H1 (cell line): ENCODE measurements around the gene DYDC2. TPM values are rescaled to one million over a fixed set of nuclear protein-coding genes. Genes with fewer than 3 reads are reported as not detected.

Source experiments
- CTCF ChIA-PET: fragments of 300-600 bp; sonication (Branson Sonifier 250); formaldehyde crosslinking; loops from one replicate; lab custom pipeline; 2021; ENCODE audit not compliant: partially characterized antibody; lab: Charles Lee
- POLR2A ChIA-PET: fragments of 300-600 bp; sonication (Branson Sonifier 250); formaldehyde crosslinking; loops from one replicate; lab custom pipeline; 2021; ENCODE audit warnings: inconsistent platforms; ENCODE audit not compliant: partially characterized antibody; lab: Charles Lee
- DNase-seq, 2 experiments: peaks; one replicate each; pipeline versions ENCODE4 v3.0.0 to v3.0.0-alpha.2; 2010 to 2022; ENCODE audit warnings: low spot score in 2 of 2, low read depth in 1 of 2, mixed read lengths in 1 of 2
- FAIRE-seq: peaks from 2 replicates; lab custom pipeline; 2011; peaks lifted over from hg19 to GRCh38; lab: Jason Lieb, UNC
- H2AFZ ChIP-seq: 2 replicates; pipeline ENCODE4 v1.8.1; 2012; ENCODE audit warnings: low read length, inconsistent platforms
- H2AK5ac ChIP-seq: 2 replicates; pipeline ENCODE4 v1.6.1; 2013; ENCODE audit warnings: low read depth, low read length
- H2BK120ac ChIP-seq: replicated peaks from 2 replicates; pipeline ENCODE3; 2013; ENCODE audit warnings: low read depth, low read length, inconsistent platforms
- H2BK12ac ChIP-seq: 2 replicates; pipeline ENCODE4 v1.6.1; 2013; ENCODE audit warnings: low read depth, low read length
- H2BK15ac ChIP-seq: 2 replicates; pipeline ENCODE4 v1.6.1; 2013; ENCODE audit warnings: low read length
- H2BK20ac ChIP-seq: 2 replicates; pipeline ENCODE4 v1.6.1; 2013; ENCODE audit warnings: low read length
- H2BK5ac ChIP-seq: 2 replicates; pipeline ENCODE4 v1.6.1; 2013; ENCODE audit warnings: low read depth, low read length
- H3K14ac ChIP-seq: 2 replicates; pipeline ENCODE4 v1.6.1; 2013; ENCODE audit warnings: inconsistent platforms; ENCODE audit not compliant: insufficient read length
- H3K18ac ChIP-seq: 2 replicates; pipeline ENCODE4 v1.6.1; 2013; ENCODE audit warnings: low read length; ENCODE audit errors: extremely low read depth
- H3K23ac ChIP-seq: 2 replicates; pipeline ENCODE4 v1.6.1; 2013; ENCODE audit warnings: inconsistent platforms; ENCODE audit not compliant: insufficient read length
- H3K23me2 ChIP-seq: 2 replicates; pipeline ENCODE4 v1.6.1; 2013; ENCODE audit warnings: low read depth, low read length
- H3K27ac ChIP-seq: 2 replicates; pipeline ENCODE4 v1.6.1; 2011; ENCODE audit warnings: low read depth, low read length, inconsistent platforms
- H3K27me3 ChIP-seq, 4 experiments: replicated peaks in 1 of 4; 1 replicate in 1 of 4; 2 replicates in 3 of 4; pipeline versions ENCODE4 v1.6.1 to v1.8.1; 2011 to 2013; ENCODE audit warnings: low read length in 3 of 4, mild to moderate bottlenecking in 3 of 4, inconsistent platforms in 2 of 4, mixed read lengths in 2 of 4, moderate library complexity in 1 of 4; ENCODE audit not compliant: control insufficient read depth in 3 of 4, insufficient read depth in 3 of 4; ENCODE audit errors: extremely low read depth in 1 of 4
- H3K36me3 ChIP-seq, 4 experiments: 2 replicates each; pipeline versions ENCODE4 v1.6.1 to v1.8.1; 2011 to 2013; ENCODE audit warnings: mild to moderate bottlenecking in 4 of 4, low read length in 3 of 4, moderate library complexity in 2 of 4, control low read depth in 1 of 4, inconsistent platforms in 1 of 4; ENCODE audit not compliant: insufficient read depth in 4 of 4, control insufficient read depth in 2 of 4
- H3K4ac ChIP-seq: replicated peaks from 2 replicates; pipeline ENCODE3; 2013; ENCODE audit warnings: low read length, low read depth, mixed read lengths, inconsistent platforms; ENCODE audit not compliant: insufficient read length
- H3K4me1 ChIP-seq, 4 experiments: replicated peaks in 1 of 4; 1 replicate in 1 of 4; 2 replicates in 3 of 4; pipeline versions ENCODE4 v1.6.1 to v1.8.1; 2011 to 2013; ENCODE audit warnings: low read length in 3 of 4, inconsistent platforms in 2 of 4, mixed read lengths in 1 of 4; ENCODE audit not compliant: insufficient read depth in 4 of 4, control insufficient read depth in 3 of 4
- H3K4me2 ChIP-seq, 2 experiments: 2 replicates each; pipeline versions ENCODE4 v1.6.1 to v1.8.1; 2011 to 2013; ENCODE audit warnings: low read depth in 2 of 2, low read length in 2 of 2, control low read depth in 1 of 2, inconsistent platforms in 1 of 2, mild to moderate bottlenecking in 1 of 2; ENCODE audit not compliant: insufficient read depth in 1 of 2
- H3K4me3 ChIP-seq, 4 experiments: fragments of 200-600, 300-600 bp in 1 of 4; sonication (generic), shearing (Covaris generic), sonication (Bioruptor Twin) in 1 of 4; 2 replicates each; pipeline versions ENCODE4 v1.5.1 to v1.8.1; 2011 to 2016; ENCODE audit warnings: low read length in 4 of 4, low read depth in 3 of 4, control low read depth in 2 of 4, inconsistent platforms in 2 of 4, mild to moderate bottlenecking in 2 of 4, mixed read lengths in 1 of 4, moderate library complexity in 1 of 4; ENCODE audit not compliant: insufficient read depth in 2 of 4; ENCODE audit errors: extremely low read depth in 1 of 4
- H3K56ac ChIP-seq: replicated peaks from 2 replicates; pipeline ENCODE3; 2013; ENCODE audit warnings: low read depth, mild to moderate bottlenecking, mixed read lengths, low read length, inconsistent platforms; ENCODE audit not compliant: insufficient read length
- H3K79me1 ChIP-seq: 2 replicates; pipeline ENCODE4 v1.6.1; 2013; ENCODE audit warnings: low read depth, low read length, control low read depth
- H3K79me2 ChIP-seq, 2 experiments: 2 replicates each; pipeline versions ENCODE4 v1.6.1 to v1.8.1; 2012 to 2013; ENCODE audit warnings: low read length in 2 of 2, mild to moderate bottlenecking in 2 of 2, inconsistent platforms in 1 of 2; ENCODE audit not compliant: insufficient read depth in 2 of 2, control insufficient read depth in 1 of 2
- H3K9ac ChIP-seq, 4 experiments: replicated peaks in 1 of 4; 1 replicate in 1 of 4; 2 replicates in 3 of 4; pipeline versions ENCODE4 v1.6.1 to v1.8.1; 2011 to 2013; ENCODE audit warnings: low read depth in 3 of 4, low read length in 3 of 4, control low read depth in 2 of 4, mild to moderate bottlenecking in 2 of 4, moderate library complexity in 2 of 4, inconsistent platforms in 1 of 4; ENCODE audit errors: extremely low read depth in 1 of 4
- H3K9me3 ChIP-seq, 2 experiments: 2 replicates each; pipeline versions ENCODE4 v1.6.1 to v1.8.1; 2012 to 2013; ENCODE audit warnings: mild to moderate bottlenecking in 2 of 2, moderate library complexity in 2 of 2, control low read depth in 1 of 2, inconsistent platforms in 1 of 2, low read depth in 1 of 2, low read length in 1 of 2, mixed read lengths in 1 of 2; ENCODE audit not compliant: insufficient read depth in 2 of 2
- H4K20me1 ChIP-seq, 2 experiments: replicated peaks in 1 of 2; 2 replicates each; pipeline versions ENCODE3 to v1.8.1; 2011 to 2013; ENCODE audit warnings: inconsistent platforms in 2 of 2, low read length in 2 of 2, mild to moderate bottlenecking in 1 of 2; ENCODE audit not compliant: insufficient read depth in 2 of 2, control insufficient read depth in 1 of 2
- H4K5ac ChIP-seq: 2 replicates; pipeline ENCODE4 v1.6.1; 2013; ENCODE audit warnings: low read length, low read depth, mixed read lengths, inconsistent platforms; ENCODE audit not compliant: insufficient read length
- H4K8ac ChIP-seq: 2 replicates; pipeline ENCODE4 v1.8.0; 2013; ENCODE audit warnings: mild to moderate bottlenecking, moderate library complexity, low read length, inconsistent platforms; ENCODE audit not compliant: insufficient read depth; ENCODE audit errors: extremely low read depth
- H4K91ac ChIP-seq: replicated peaks from 2 replicates; pipeline ENCODE3; 2013; ENCODE audit warnings: low read length, mixed read lengths, inconsistent platforms; ENCODE audit not compliant: insufficient read length
- ASH2L ChIP-seq: fragments of 200-600, 300-600 bp; sonication (generic); IDR thresholded peaks from one replicate; pipeline ENCODE4 v1.7.1; 2017; ENCODE audit warnings: low read length
- CREB1 ChIP-seq: IDR thresholded peaks from 2 replicates; pipeline ENCODE4 v1.6.1; 2012; ENCODE audit warnings: inconsistent platforms
- EP300 ChIP-seq, 2 experiments: IDR thresholded peaks; 1 replicate in 1 of 2; 2 replicates in 1 of 2; pipeline ENCODE4 v1.6.1; 2011 to 2012; ENCODE audit warnings: low read depth in 2 of 2, low read length in 2 of 2, mild to moderate bottlenecking in 2 of 2, borderline replicate concordance in 1 of 2, inconsistent platforms in 1 of 2, moderate library complexity in 1 of 2
- GABPA ChIP-seq: IDR thresholded peaks from 2 replicates; pipeline ENCODE4 v1.6.1; 2011; ENCODE audit warnings: mild to moderate bottlenecking, low read length, moderate library complexity, borderline replicate concordance; ENCODE audit not compliant: insufficient read depth
- KDM1A ChIP-seq: fragments of 200-600, 300-600 bp; sonication (generic); IDR thresholded peaks from 2 replicates; pipeline ENCODE4 v1.7.1; 2016; ENCODE audit warnings: mild to moderate bottlenecking, low read length, borderline replicate concordance
- MAFK ChIP-seq: IDR thresholded peaks from 2 replicates; pipeline ENCODE4 v1.6.1; 2012; ENCODE audit warnings: low read depth, mild to moderate bottlenecking, improper control_type of control experiment, low read length
- NANOG ChIP-seq: IDR thresholded peaks from 2 replicates; pipeline ENCODE4 v1.6.1; 2011; ENCODE audit warnings: low read length, low read depth, mild to moderate bottlenecking, inconsistent platforms; ENCODE audit not compliant: insufficient read depth, poor library complexity, severe bottlenecking
- SIN3A ChIP-seq, 2 experiments: IDR thresholded peaks in 1 of 2; conservative IDR thresholded peaks in 1 of 2; 2 replicates each; pipeline ENCODE4 v1.6.1; 2011 to 2012; ENCODE audit warnings: low read length in 2 of 2, improper control_type of control experiment in 1 of 2, low read depth in 1 of 2, mild to moderate bottlenecking in 1 of 2
- TAF7 ChIP-seq: optimal IDR thresholded peaks from 2 replicates; pipeline ENCODE3; 2011; ENCODE audit warnings: low read depth, mild to moderate bottlenecking, inconsistent platforms, low read length, moderate library complexity, borderline replicate concordance
- TBP ChIP-seq: IDR thresholded peaks from 2 replicates; pipeline ENCODE4 v1.6.1; 2011; ENCODE audit warnings: low read depth, low read length, improper control_type of control experiment
- TCF12 ChIP-seq: IDR thresholded peaks from 2 replicates; pipeline ENCODE4 v1.6.1; 2011; ENCODE audit warnings: low read depth, mild to moderate bottlenecking, low read length
- YY1 ChIP-seq: IDR thresholded peaks from 2 replicates; pipeline ENCODE4 v1.6.1; 2011; ENCODE audit warnings: low read depth, mild to moderate bottlenecking, low read length
- WGBS, 2 experiments: shearing (Covaris generic) in 1 of 2; methylation state at CpG; one replicate each; pipeline versions ENCODE4 v1.1.6 to v1.1.7; 2013 to 2015; ENCODE audit warnings: low lambda C conversion rate in 2 of 2, mixed read lengths in 2 of 2, inconsistent platforms in 1 of 2, low coverage in 1 of 2, missing lambda C conversion rate in 1 of 2; ENCODE audit not compliant: insufficient replicate concordance in 2 of 2, insufficient coverage in 1 of 2, insufficient read length in 1 of 2; ENCODE audit errors: extremely low coverage in 1 of 2, missing lambda C conversion rate in 1 of 2; 5-methylcytosine and 5-hydroxymethylcytosine counted together
- polyA plus RNA-seq, 7 experiments: library from polyadenylated mRNA; depleted of rRNA in 3 of 7; stranded (reverse) in 5 of 7; unstranded in 2 of 7; fragments of >200 nt in 5 of 7; fragments of 200-250 nt in 2 of 7; gene quantifications; 1 replicate in 5 of 7; 2 replicates in 1 of 7; 4 replicates in 1 of 7; pipeline versions ENCODE4 v1.2.1 to v1.2.3, GENCODE V29; 2011 to 2013; ENCODE audit warnings: missing spikeins in 2 of 7, mixed read lengths in 2 of 7
- total RNA-seq: library from RNA; stranded (reverse); fragmentation: NEBNext Ultra II Directional; extraction: Animal tissue kit (Norgen Biotek cat#: 25700); gene quantifications from 2 replicates; pipeline ENCODE4 v1.2.1, GENCODE V29; 2021

Gene DYDC2
- total and polyA plus RNA-seq, 2 of the 8 experiments (the other 6 are each of a cell fraction or from before 2014, with no cell fraction given): 1.5 to 5.2 TPM

GRCh38 chr10:80344912-80345311 is 11.7 kb upstream of the DYDC2 start:
- Histone ChIP-seq H3K4me3 (no peak overlapping the region), H3K56ac (no peak overlapping the region), H4K91ac (no peak overlapping the region), H3K4ac (no peak overlapping the region), H3K23ac (no peak overlapping the region), H3K36me3 (no peaks in the 10 kb centered on the region), H2BK120ac (no peak overlapping the region), H3K18ac (no peak overlapping the region), H3K9me3 (no peaks in the 10 kb centered on the region), H4K8ac (no peak overlapping the region), H4K20me1 (peaks cover 0 to 2% of the 10 kb centered on the region in 2 experiments), H3K79me2 (no peaks in the 10 kb centered on the region), H3K27ac (no peak overlapping the region), H2BK12ac (no peak overlapping the region), H3K9ac (no peak overlapping the region), H2AFZ (no peak overlapping the region), H3K27me3 (no peaks in the 10 kb centered on the region), H3K14ac (no peak overlapping the region), H3K79me1 (no peaks in the 10 kb centered on the region), H4K5ac (no peak overlapping the region), H2AK5ac (no peak overlapping the region), H2BK15ac (no peak overlapping the region), H2BK5ac (no peak overlapping the region), H3K23me2 (no peaks in the 10 kb centered on the region), H3K4me1 (no peaks in the 10 kb centered on the region), H2BK20ac (no peak overlapping the region), H3K4me2 (no peak overlapping the region)
- FAIRE-seq: no peak
- POLR2A ChIA-PET: no interaction called here
- CTCF ChIA-PET: interaction anchor here (0.6 to 1.5 kb wide), 5 partner anchors 10 to 386 kb away, joined by 3 to 5 read pairs (median 4); no protein-coding TSS in a partner anchor
- TF ChIP-seq MAFK: no peak
- no peak for TF ChIP-seq TAF7
- no peak for TF ChIP-seq EP300 (IDR thresholded peaks at IDR 0.05; ENCODE audit: borderline replicate concordance in 1 of 2, low read depth in 2 of 2, low read length in 2 of 2)
- TF ChIP-seq ASH2L: no peak
- no peak for TF ChIP-seq NANOG
- no peak for TF ChIP-seq KDM1A
- TF ChIP-seq YY1: no peak
- no peak for TF ChIP-seq TBP
- TF ChIP-seq GABPA: no peak
- TF ChIP-seq CREB1: no peak
- no peak for TF ChIP-seq SIN3A (conservative IDR thresholded peaks at IDR 0.05 in 1 of 2, IDR thresholded peaks at IDR 0.05 in 1 of 2; ENCODE audit: low read depth in 1 of 2, low read length in 2 of 2)
- no peak for TF ChIP-seq TCF12
- WGBS, 2 experiments: 73% methylated on average over 2 of the region's 2 CpGs; no CpG with 5 or more reads in 1 of the 2 experiments
- DNase-seq: no peak
